Natural killer cell (primary cell): ENCODE results near the gene FBXO42. TPM values are rescaled to one million over a fixed set of nuclear protein-coding genes. Genes with fewer than 3 reads are reported as not detected.

Source experiments
- ATAC-seq, 3 donors: fragments of 150-1000 bp in 2 of 3; fragments of 200-7000 bp in 1 of 3; cut with Tn5 transposase; 1 replicate in 1 of 3; 2 replicates in 2 of 3; pipeline ENCODE4 v1.10.0; 2021; ENCODE audit warnings: mild to moderate bottlenecking in 2 of 3, moderate library complexity in 2 of 3
- DNase-seq, 2 donors: peaks; one replicate each; pipeline versions ENCODE4 v3.0.0 to v3.0.0-alpha.2; 2013 to 2021; ENCODE audit warnings: mixed read lengths in 1 of 2
- H3K27ac ChIP-seq: one replicate; pipeline ENCODE4 v1.5.1; 2013; ENCODE audit warnings: mild to moderate bottlenecking, low read length
- H3K27me3 ChIP-seq: one replicate; pipeline ENCODE4 v1.6.1; 2013; ENCODE audit warnings: low read length; ENCODE audit not compliant: control insufficient read depth, insufficient read depth
- H3K36me3 ChIP-seq: one replicate; pipeline ENCODE4 v1.6.1; 2013; ENCODE audit warnings: low read length; ENCODE audit not compliant: control insufficient read depth, insufficient read depth
- H3K4me1 ChIP-seq: one replicate; pipeline ENCODE4 v1.6.1; 2013; ENCODE audit warnings: low read length; ENCODE audit not compliant: control insufficient read depth, insufficient read depth
- H3K4me3 ChIP-seq: one replicate; pipeline ENCODE4 v1.5.1; 2013; ENCODE audit warnings: low read length
- H3K9me3 ChIP-seq: one replicate; pipeline ENCODE4 v1.6.1; 2013; ENCODE audit warnings: low read length; ENCODE audit not compliant: control insufficient read depth, insufficient read depth
- H3K27ac Mint-ChIP-seq, 2 donors: one replicate each; pipeline ENCODE4 v1.8.0; 2022; ENCODE audit warnings: mild to moderate bottlenecking in 2 of 2, mixed read lengths in 2 of 2, moderate library complexity in 1 of 2
- H3K27me3 Mint-ChIP-seq, 2 donors: one replicate each; pipeline ENCODE4 v1.8.0; 2022; ENCODE audit warnings: low read depth in 2 of 2, mixed read lengths in 2 of 2
- H3K36me3 Mint-ChIP-seq: one replicate; pipeline ENCODE4 v1.8.0; 2022; ENCODE audit warnings: mixed read lengths
- H3K4me1 Mint-ChIP-seq, 2 donors: one replicate each; pipeline ENCODE4 v1.8.0; 2022; ENCODE audit warnings: mixed read lengths in 2 of 2
- H3K4me3 Mint-ChIP-seq: one replicate; pipeline ENCODE4 v1.8.0; 2022; ENCODE audit warnings: mild to moderate bottlenecking, moderate library complexity, mixed read lengths
- H3K9me3 Mint-ChIP-seq, 2 donors: one replicate each; pipeline ENCODE4 v1.8.0; 2022; ENCODE audit warnings: mixed read lengths in 2 of 2
- CTCF ChIP-seq: fragments of 200-600 bp; IDR thresholded peaks from one replicate; pipeline ENCODE4 v1.8.0; 2022; ENCODE audit warnings: antibody characterized with exemption
- WGBS: methylation state at CpG from one replicate; pipeline ENCODE4 v1.1.7; 2013; ENCODE audit warnings: missing lambda C conversion rate; ENCODE audit not compliant: insufficient coverage; 5-methylcytosine and 5-hydroxymethylcytosine counted together
- intact Hi-C: fragments of 100-400 bp; cut with micrococcal nuclease; formaldehyde crosslinking; loops from one replicate; pipeline ENCODE4 v1.14.2; 2022
- total RNA-seq, 4 donors: library from RNA; stranded (reverse); fragments of 120-200 nt in 1 of 4; gene quantifications; one replicate each; pipeline versions ENCODE4 v1.2.3 to v1.2.4, GENCODE V29; 2013 to 2022

The FBXO42 gene
- total RNA-seq, 3 donors from 2014 or later (not counting 1 experiment from before 2014, with no cell fraction given) = 19.5 to 24.5 (median 24.1) TPM

GRCh38 chr1:16205891-16206546, 146.3 kb downstream of the FBXO42 start:
- peak overlapping the region; percentile 86 for H3K4me3 Mint-ChIP-seq
- no peaks in the 10 kb centered on the region for H3K9me3 Mint-ChIP-seq
- Histone ChIP-seq H3K4me3 (peak overlapping the region; percentile 70), H3K9me3 (no peaks in the 10 kb centered on the region), H3K4me1 (peaks cover 16% of the 10 kb centered on the region), H3K27ac (peak overlapping the region; percentile 88), H3K36me3 (peaks cover 12% of the 10 kb centered on the region), H3K27me3 (no peaks in the 10 kb centered on the region)
- no peak for DNase-seq
- no peaks in the 10 kb centered on the region for H3K27me3 Mint-ChIP-seq
- no peaks in the 10 kb centered on the region for H3K36me3 Mint-ChIP-seq
- H3K4me1 Mint-ChIP-seq = peaks cover 0 to 34% of the 10 kb centered on the region in 2 donors
- WGBS = 43% methylated on average over 38 of the region's 38 CpGs
- H3K27ac Mint-ChIP-seq = peak overlapping the region; percentile 86 to 95
- ATAC-seq = no peak
- TF ChIP-seq CTCF = no peak
- intact Hi-C loops = loop anchor here (1.0 to 2.0 kb wide), 2 partner anchors 31 to 161 kb away; partner anchors contain the start of genes CPLANE2 and SZRD1

GRCh38 chr1:16205334-16205671, 147.0 kb downstream of the FBXO42 start:
- peaks cover 14% of the 10 kb centered on the region for H3K36me3 ChIP-seq
- H3K9me3 Mint-ChIP-seq = no peaks in the 10 kb centered on the region
- no peak overlapping the region for H3K4me3 ChIP-seq
- peaks cover 16% of the 10 kb centered on the region for H3K4me1 ChIP-seq
- no peak for TF ChIP-seq CTCF
- no peaks in the 10 kb centered on the region for H3K9me3 ChIP-seq
- WGBS = 95% methylated on average over 11 of the region's 11 CpGs
- no peak for ATAC-seq
- no peak for DNase-seq
- peaks cover 0 to 34% of the 10 kb centered on the region in 2 donors for H3K4me1 Mint-ChIP-seq
- peak overlapping the region in 1 of 2 donors; percentile 37 for H3K27ac Mint-ChIP-seq
- no peaks in the 10 kb centered on the region for H3K27me3 ChIP-seq
- H3K27me3 Mint-ChIP-seq = no peaks in the 10 kb centered on the region
- H3K4me3 Mint-ChIP-seq = no peak overlapping the region
- no peaks in the 10 kb centered on the region for H3K36me3 Mint-ChIP-seq
- intact Hi-C loops = no loop called here
- no peak overlapping the region for H3K27ac ChIP-seq

- intact Hi-C loops = no loop called here
- Mint-ChIP-seq H3K27ac (peak overlapping the region in 1 of 2 donors; percentile 37), H3K9me3 (no peaks in the 10 kb centered on the region), H3K27me3 (no peaks in the 10 kb centered on the region), H3K4me1 (peaks cover 0 to 37% of the 10 kb centered on the region in 2 donors), H3K4me3 (peak overlapping the region; percentile 47), H3K36me3 (no peaks in the 10 kb centered on the region)
- peaks cover 16% of the 10 kb centered on the region for H3K4me1 ChIP-seq
- H3K27me3 ChIP-seq = no peaks in the 10 kb centered on the region
- no peak for TF ChIP-seq CTCF
- ATAC-seq (no peak), DNase-seq (peak in 1 of 2 donors; percentile 60)
- H3K9me3 ChIP-seq = no peaks in the 10 kb centered on the region
- WGBS = 91% methylated on average over 12 of the region's 12 CpGs
- no peak overlapping the region for H3K4me3 ChIP-seq
- no peak overlapping the region for H3K27ac ChIP-seq
- H3K36me3 ChIP-seq = peaks cover 14% of the 10 kb centered on the region
Measured at GRCh38 chr1:16204634-16205333, 147.5 kb downstream of the FBXO42 start.
